Heart left ventricle (tissue), 13 donors: ENCODE measurements around the gene GARIN1A.
"Not testable (repeated sequence)": the region's sequence is repeated elsewhere in the genome, so short reads cannot be mapped to it uniquely, and the experiment has no call there.

Experiments used
- POLR2A ChIP-seq, 2 donors: fragments of 450-650 bp; IDR thresholded peaks; one replicate each; pipeline ENCODE4 v1.6.1; 2017; ENCODE audit warnings: antibody characterized with exemption in 2 of 2, mild to moderate bottlenecking in 2 of 2, moderate library complexity in 2 of 2
- TF ChIP-seq, protein P1 (sequence below), 12 donors: fragments of 200-600 bp; sonication (generic) in 4 of 12; IDR thresholded peaks; one replicate each; pipeline versions ENCODE4 v1.5.0 to v1.8.0; 2018 to 2022; ENCODE audit warnings: antibody characterized with exemption in 12 of 12, mild to moderate bottlenecking in 5 of 12
- donor health status: ischemic (EF 13 %, LVEDD 7.1; RV severe dilation, severe dysfunction).
- donor health status: DM: no; HTN: yes; CAD: no.
- donor health status: DM: no; HTN: no; CAD: no.
- donor health status: ischemic (EF 25% LVEDD 6.9; RV normal size, moderate dysfunction).
- donor health status: ischemic (EF 25% LVEDD 5.7; RV mildly dilated, moderate dysfunction).
- donor health status: ischemic (EF 35%, LVEDD 5.7; RV mildly dilated, moderate dysfunction).
- donor health status: nonischemic (EF 11% LVEDD 7.7; RV severe dilation, severe dysfunction).
- donor health status: DM: yes; HTN: yes; CAD: no.
- donor health status: PGD.
- donor health status: ischemic (EF 29% LVEDD 5.4; RV normal size, mild dysfunction).
- donor health status: nonischemic (EF 23%, LVEDD 6.1; RV moderate dilation, normal function).

DNA sequence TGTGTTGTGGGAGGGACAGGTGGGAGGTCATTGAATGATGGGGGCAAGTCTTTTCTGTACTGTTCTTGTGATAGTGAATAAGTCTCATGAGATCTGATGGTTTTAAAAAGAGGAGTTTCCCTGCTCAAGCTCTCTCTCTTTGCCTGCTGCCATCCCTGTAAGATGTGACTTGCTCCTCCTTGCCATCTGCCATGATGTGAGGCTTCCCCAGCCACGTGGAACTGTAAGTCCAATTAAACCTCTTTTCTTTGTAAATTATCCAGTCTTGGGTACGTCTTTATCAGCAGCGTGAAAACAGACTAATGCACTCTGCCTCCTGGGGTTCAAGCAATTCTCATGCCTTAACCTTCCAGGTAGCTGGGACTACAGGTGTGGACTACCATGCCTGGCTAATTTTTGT is 8.9 kb upstream of the GARIN1A start:
- TF ChIP-seq, protein P1, sequence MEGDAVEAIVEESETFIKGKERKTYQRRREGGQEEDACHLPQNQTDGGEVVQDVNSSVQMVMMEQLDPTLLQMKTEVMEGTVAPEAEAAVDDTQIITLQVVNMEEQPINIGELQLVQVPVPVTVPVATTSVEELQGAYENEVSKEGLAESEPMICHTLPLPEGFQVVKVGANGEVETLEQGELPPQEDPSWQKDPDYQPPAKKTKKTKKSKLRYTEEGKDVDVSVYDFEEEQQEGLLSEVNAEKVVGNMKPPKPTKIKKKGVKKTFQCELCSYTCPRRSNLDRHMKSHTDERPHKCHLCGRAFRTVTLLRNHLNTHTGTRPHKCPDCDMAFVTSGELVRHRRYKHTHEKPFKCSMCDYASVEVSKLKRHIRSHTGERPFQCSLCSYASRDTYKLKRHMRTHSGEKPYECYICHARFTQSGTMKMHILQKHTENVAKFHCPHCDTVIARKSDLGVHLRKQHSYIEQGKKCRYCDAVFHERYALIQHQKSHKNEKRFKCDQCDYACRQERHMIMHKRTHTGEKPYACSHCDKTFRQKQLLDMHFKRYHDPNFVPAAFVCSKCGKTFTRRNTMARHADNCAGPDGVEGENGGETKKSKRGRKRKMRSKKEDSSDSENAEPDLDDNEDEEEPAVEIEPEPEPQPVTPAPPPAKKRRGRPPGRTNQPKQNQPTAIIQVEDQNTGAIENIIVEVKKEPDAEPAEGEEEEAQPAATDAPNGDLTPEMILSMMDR (IDR thresholded peaks at IDR 0.05): not testable (repeated sequence)
- TF ChIP-seq POLR2A (IDR thresholded peaks at IDR 0.05): not testable (repeated sequence)
